ENCODE results near the gene SPON1.

The SPON1 gene

GRCh38 chr11:14065141-14065540 lies 102.6 kb downstream of the SPON1 start:
- H3K9ac ChIP-seq (ENCODE audit: insufficient read length), result no peak overlapping the region
- no peak for DNase-seq (ENCODE audit: low read depth, low spot score)
- no peak overlapping the region for H3K27ac ChIP-seq
- H3K36me3 ChIP-seq (ENCODE audit: insufficient read depth, low read length), result no peaks in the 10 kb centered on the region
- no peaks in the 10 kb centered on the region for H3K9me3 ChIP-seq (ENCODE audit: low read depth, low read length)
- no peak for TF ChIP-seq POLR2AphosphoS5 (IDR thresholded peaks at IDR 0.05; ENCODE audit: borderline replicate concordance, low read depth, low read length)
- TF ChIP-seq FOXP2 (optimal IDR thresholded peaks at IDR 0.05; ENCODE audit: control extremely low read depth, extremely low read length, insufficient read depth), result no peak
- TF ChIP-seq EZH2 (IDR thresholded peaks at IDR 0.05), result no peak
- H3K4me3 ChIP-seq, result no peak overlapping the region

GRCh38 chr11:14065681-14066080 lies 103.2 kb downstream of the SPON1 start:
- no peak overlapping the region for H3K9ac ChIP-seq (ENCODE audit: insufficient read length)
- TF ChIP-seq POLR2AphosphoS5 (IDR thresholded peaks at IDR 0.05; ENCODE audit: borderline replicate concordance, low read depth, low read length) (no peak), FOXP2 (optimal IDR thresholded peaks at IDR 0.05; ENCODE audit: control extremely low read depth, extremely low read length, insufficient read depth) (no peak), EZH2 (IDR thresholded peaks at IDR 0.05) (no peak)
- H3K9me3 ChIP-seq (ENCODE audit: low read depth, low read length), result no peaks in the 10 kb centered on the region
- no peak overlapping the region for H3K27ac ChIP-seq
- H3K36me3 ChIP-seq (ENCODE audit: insufficient read depth, low read length), result no peaks in the 10 kb centered on the region
- no peak for DNase-seq (ENCODE audit: low read depth, low spot score)
- no peak overlapping the region for H3K4me3 ChIP-seq

DNA sequence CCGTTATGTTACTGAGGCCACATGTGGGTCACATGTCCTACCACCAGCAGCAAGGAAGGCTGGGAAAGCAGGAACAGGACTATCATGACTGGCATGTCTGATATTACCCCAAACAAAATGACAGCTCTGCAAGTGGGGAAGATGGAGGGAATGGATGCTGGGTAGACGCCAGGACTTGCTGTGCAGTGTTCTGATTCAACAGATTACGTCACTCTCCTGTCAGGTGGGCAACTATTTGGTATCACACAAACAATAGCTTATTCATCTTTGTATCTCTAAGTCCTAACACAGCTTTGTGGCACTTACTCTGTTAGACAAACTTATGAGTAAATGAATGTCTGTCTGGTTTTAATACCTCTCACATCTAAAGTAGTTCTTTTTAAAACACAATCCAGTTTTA lies 105.2 kb downstream of the SPON1 start:
- no peak for DNase-seq (ENCODE audit: low read depth, low spot score)
- no peak overlapping the region for H3K27ac ChIP-seq
- no peaks in the 10 kb centered on the region for H3K9me3 ChIP-seq (ENCODE audit: low read depth, low read length)
- TF ChIP-seq FOXP2 (optimal IDR thresholded peaks at IDR 0.05; ENCODE audit: control extremely low read depth, extremely low read length, insufficient read depth), result no peak
- no peak for TF ChIP-seq EZH2 (IDR thresholded peaks at IDR 0.05)
- no peak for TF ChIP-seq POLR2AphosphoS5 (IDR thresholded peaks at IDR 0.05; ENCODE audit: borderline replicate concordance, low read depth, low read length)
- no peak overlapping the region for H3K9ac ChIP-seq (ENCODE audit: insufficient read length)
- no peak overlapping the region for H3K4me3 ChIP-seq
- no peaks in the 10 kb centered on the region for H3K36me3 ChIP-seq (ENCODE audit: insufficient read depth, low read length)

- Histone ChIP-seq H3K9ac (ENCODE audit: insufficient read length) (no peak overlapping the region), H3K27ac (no peak overlapping the region), H3K4me3 (no peak overlapping the region), H3K36me3 (ENCODE audit: insufficient read depth, low read length) (no peaks in the 10 kb centered on the region), H3K9me3 (ENCODE audit: low read depth, low read length) (no peaks in the 10 kb centered on the region)
- TF ChIP-seq EZH2 (IDR thresholded peaks at IDR 0.05) (no peak), POLR2AphosphoS5 (IDR thresholded peaks at IDR 0.05; ENCODE audit: borderline replicate concordance, low read depth, low read length) (no peak), FOXP2 (optimal IDR thresholded peaks at IDR 0.05; ENCODE audit: control extremely low read depth, extremely low read length, insufficient read depth) (no peak)
- DNase-seq (ENCODE audit: low read depth, low spot score), result no peak
Measured at GRCh38 chr11:14070896-14071295, 108.4 kb downstream of the SPON1 start.

DNA sequence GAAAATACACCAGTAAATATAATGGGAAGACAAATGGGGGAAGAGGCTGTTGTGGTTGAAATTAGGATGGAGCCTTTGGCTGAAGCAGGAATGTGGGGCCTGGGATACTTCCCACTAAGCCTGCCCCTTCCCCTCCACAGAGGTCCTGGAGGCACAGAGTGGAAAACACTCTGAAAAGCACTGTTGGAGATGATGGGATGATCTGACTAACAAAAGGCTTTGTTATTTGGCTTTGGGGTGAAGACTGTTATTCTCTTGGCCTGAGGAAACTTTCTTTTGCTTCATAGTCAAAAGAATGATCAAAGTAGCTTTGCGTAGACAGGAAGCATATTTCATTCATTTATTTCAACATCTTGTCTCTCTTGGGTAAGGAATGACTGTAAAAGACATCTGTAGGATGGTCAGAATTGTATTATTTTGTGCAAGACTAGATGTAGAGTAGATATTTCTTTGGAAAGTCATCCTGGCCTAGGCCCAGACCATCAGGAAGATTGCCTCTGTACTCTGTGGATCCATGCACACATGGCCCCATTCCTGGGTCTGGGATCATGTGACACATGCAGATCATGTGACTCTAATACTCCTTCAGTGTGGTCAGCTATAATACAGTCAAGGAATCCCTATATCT lies 111.4 kb downstream of the SPON1 start:
- TF ChIP-seq POLR2AphosphoS5 (IDR thresholded peaks at IDR 0.05; ENCODE audit: borderline replicate concordance, low read depth, low read length) (no peak), EZH2 (IDR thresholded peaks at IDR 0.05) (no peak), FOXP2 (optimal IDR thresholded peaks at IDR 0.05; ENCODE audit: control extremely low read depth, extremely low read length, insufficient read depth) (no peak)
- no peak for DNase-seq (ENCODE audit: low read depth, low spot score)
- no peak overlapping the region for H3K9ac ChIP-seq (ENCODE audit: insufficient read length)
- H3K9me3 ChIP-seq (ENCODE audit: low read depth, low read length), result no peaks in the 10 kb centered on the region
- no peak overlapping the region for H3K4me3 ChIP-seq
- H3K36me3 ChIP-seq (ENCODE audit: insufficient read depth, low read length), result no peaks in the 10 kb centered on the region
- no peak overlapping the region for H3K27ac ChIP-seq

DNA sequence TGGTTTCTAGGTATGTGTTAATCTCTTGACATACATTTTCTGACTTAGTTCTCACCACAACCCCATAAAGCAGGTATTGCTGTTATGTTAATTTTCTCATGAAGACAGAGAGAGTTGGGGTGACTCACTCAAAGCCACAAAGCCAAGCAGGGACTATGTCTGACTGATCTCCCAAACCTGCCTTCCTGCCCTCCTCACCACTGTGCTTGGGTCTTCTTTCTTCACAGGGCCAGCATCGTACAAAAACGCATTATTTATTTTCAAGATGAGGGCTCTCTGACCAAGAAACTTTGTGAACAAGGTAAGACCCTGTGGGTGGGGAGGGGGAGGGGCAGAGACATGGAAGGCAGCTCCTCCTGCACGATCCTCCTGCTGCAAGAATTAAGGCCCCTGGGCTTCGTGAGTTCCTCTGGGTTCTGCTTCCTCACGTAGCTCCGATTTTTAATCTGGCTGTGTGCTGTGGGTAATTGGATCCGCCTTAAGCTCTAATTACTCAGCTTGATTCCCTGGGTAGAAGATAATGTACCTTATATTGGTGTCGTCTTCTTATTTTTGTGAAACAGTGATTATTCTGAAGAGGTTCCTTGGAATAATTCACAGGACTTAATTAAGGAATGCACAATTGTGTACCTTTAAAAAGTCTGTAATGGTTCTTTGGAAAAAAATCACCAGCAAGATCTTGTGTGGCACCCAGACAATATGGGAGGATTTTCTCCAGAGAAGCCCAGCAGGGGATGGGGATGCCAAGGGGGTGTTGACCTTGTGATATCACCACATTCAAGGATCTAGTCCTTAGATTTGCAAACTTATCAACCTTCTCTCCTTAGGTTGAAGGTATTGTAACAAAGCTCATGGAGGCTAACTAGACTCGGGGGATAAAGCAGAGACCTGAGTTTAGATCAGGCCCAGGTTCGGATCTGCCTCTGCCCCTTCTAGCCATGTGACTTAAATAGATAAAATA lies 112.9 kb downstream of the SPON1 start:
- H3K4me3 ChIP-seq, result no peak overlapping the region
- DNase-seq (ENCODE audit: low read depth, low spot score), result no peak
- no peaks in the 10 kb centered on the region for H3K9me3 ChIP-seq (ENCODE audit: low read depth, low read length)
- TF ChIP-seq POLR2AphosphoS5 (IDR thresholded peaks at IDR 0.05; ENCODE audit: borderline replicate concordance, low read depth, low read length), result no peak
- TF ChIP-seq FOXP2 (optimal IDR thresholded peaks at IDR 0.05; ENCODE audit: control extremely low read depth, extremely low read length, insufficient read depth), result no peak
- TF ChIP-seq EZH2 (IDR thresholded peaks at IDR 0.05), result no peak
- H3K36me3 ChIP-seq (ENCODE audit: insufficient read depth, low read length), result no peaks in the 10 kb centered on the region
- no peak overlapping the region for H3K9ac ChIP-seq (ENCODE audit: insufficient read length)
- no peak overlapping the region for H3K27ac ChIP-seq

GRCh38 chr11:14079011-14079410 lies 116.5 kb downstream of the SPON1 start:
- Histone ChIP-seq H3K27ac (no peak overlapping the region), H3K9ac (ENCODE audit: insufficient read length) (no peak overlapping the region), H3K9me3 (ENCODE audit: low read depth, low read length) (no peaks in the 10 kb centered on the region), H3K36me3 (ENCODE audit: insufficient read depth, low read length) (no peaks in the 10 kb centered on the region), H3K4me3 (no peak overlapping the region)
- DNase-seq (ENCODE audit: low read depth, low spot score), result no peak
- TF ChIP-seq POLR2AphosphoS5 (IDR thresholded peaks at IDR 0.05; ENCODE audit: borderline replicate concordance, low read depth, low read length), result no peak

DNA sequence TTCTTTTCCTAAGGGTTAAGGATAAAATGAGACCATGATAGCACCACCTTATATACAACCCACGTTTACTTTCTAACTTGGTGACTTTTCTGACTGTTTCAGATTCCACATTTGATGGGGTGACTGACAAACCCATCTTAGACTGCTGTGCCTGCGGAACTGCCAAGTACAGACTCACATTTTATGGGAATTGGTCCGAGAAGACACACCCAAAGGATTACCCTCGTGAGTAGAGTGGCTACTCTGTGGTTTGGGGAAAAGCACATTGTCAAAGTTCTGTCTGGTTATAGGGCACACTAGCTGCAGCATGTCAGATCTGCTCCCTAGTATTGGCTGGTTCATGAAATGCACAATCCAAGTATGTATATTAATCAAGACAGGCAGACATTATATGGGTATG lies 117.3 kb downstream of the SPON1 start:
- Histone ChIP-seq H3K27ac (no peak overlapping the region), H3K4me3 (no peak overlapping the region), H3K36me3 (ENCODE audit: insufficient read depth, low read length) (no peaks in the 10 kb centered on the region), H3K9me3 (ENCODE audit: low read depth, low read length) (no peaks in the 10 kb centered on the region), H3K9ac (ENCODE audit: insufficient read length) (no peak overlapping the region)
- no peak for TF ChIP-seq POLR2AphosphoS5 (IDR thresholded peaks at IDR 0.05; ENCODE audit: borderline replicate concordance, low read depth, low read length)
- no peak for TF ChIP-seq FOXP2 (optimal IDR thresholded peaks at IDR 0.05; ENCODE audit: control extremely low read depth, extremely low read length, insufficient read depth)
- TF ChIP-seq EZH2 (IDR thresholded peaks at IDR 0.05), result no peak
- DNase-seq (ENCODE audit: low read depth, low spot score), result no peak

All from SK-N-MC (cell line).